ENCODE results near the gene ING1.
"Not testable (repeated sequence)": the region's sequence is repeated elsewhere in the genome, so short reads cannot be mapped to it uniquely, and the experiment has no call there.

Gene ING1

DNA sequence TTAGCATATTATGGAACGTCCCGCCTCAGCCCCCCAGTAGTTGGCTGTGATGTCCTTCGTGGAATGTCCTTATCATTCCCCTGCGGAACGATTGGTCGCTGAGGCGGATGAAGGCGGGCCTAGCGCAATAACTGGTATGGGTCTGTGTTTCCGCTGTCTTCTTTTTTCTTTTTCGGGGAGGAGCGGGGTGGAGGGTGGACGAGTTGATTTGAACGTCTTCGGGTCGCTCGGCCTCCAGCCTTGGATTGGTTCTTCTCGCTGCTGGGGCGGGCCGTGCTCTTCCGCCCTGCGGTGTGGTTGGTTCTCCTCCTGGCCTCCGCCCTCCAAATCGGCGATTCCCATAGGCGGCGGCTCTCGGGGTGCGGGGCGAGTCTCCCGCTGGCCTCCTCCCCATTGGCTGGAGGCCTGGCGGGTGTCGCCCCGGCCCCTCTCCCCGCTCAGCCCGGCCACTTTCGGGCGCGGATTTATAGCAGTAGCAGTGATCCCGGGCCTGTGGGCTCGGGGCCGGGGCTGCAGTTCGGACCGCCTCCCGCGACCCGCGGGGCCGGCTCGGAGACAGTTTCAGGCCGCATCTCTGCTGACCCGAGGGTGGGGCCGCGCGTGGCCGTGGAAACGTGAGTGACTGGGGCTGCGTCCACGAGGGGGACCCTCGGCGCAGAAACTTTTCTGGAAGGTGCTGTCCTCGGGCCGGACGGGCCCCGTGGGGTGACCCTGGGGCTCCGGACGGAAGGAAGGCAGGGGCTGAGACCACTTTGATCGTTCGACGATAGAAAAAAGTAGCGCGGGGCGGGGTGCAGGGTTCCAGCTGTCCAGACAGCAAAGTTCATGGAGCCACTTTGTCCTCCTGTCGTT is 2.1 kb downstream of the ING1 start:
- peak; percentile 100 for DNase-seq (ENCODE audit: low read depth)

DNA sequence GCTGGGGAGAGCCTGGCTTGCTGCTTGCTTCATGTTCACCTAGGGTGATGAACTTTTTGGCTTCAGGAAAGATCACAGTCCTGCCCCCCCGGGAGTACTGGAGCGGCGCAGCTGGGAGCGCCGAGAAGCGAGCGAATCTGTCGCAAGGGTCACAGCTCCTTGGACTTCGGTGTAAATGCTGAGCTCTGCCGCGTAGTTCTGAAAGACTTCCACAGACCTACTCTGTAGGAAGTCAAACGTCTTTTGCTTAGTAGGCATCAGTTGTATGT is 2.7 kb downstream of the ING1 start:
- peak; percentile 31 for DNase-seq (ENCODE audit: low read depth)

DNA sequence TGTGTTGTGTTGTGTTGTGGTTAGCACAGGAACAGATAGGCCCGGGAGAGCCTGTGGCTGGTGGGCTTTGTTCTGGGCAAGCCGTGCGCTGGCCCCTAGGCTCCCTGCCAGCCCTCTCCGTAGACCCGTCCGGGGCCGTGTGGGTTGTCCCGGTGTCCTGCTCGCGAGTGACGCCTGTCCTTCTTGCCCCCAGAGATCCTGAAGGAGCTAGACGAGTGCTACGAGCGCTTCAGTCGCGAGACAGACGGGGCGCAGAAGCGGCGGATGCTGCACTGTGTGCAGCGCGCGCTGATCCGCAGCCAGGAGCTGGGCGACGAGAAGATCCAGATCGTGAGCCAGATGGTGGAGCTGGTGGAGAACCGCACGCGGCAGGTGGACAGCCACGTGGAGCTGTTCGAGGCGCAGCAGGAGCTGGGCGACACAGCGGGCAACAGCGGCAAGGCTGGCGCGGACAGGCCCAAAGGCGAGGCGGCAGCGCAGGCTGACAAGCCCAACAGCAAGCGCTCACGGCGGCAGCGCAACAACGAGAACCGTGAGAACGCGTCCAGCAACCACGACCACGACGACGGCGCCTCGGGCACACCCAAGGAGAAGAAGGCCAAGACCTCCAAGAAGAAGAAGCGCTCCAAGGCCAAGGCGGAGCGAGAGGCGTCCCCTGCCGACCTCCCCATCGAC is 5.7 kb downstream of the ING1 start:
- no peak for DNase-seq (ENCODE audit: low read depth)

DNA sequence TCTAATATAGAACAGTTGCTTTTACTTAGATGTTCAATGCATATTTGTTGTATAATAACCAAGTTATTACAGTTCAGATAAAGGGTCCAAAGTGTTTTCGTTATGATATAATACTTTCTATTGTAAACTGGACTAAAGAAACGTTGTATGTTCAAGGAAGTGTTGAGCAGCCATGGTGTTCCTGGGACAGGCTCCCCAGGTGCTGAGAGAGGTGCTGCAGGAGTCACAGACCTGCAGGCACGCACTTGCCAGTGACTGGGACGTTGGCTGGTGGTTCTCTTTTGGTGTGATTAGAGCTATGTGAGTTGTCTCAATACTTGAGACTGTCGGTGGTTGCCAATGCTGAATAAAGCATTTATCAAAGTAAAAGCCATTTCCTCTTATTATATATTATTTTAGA is 9.5 kb downstream of the ING1 start:
- DNase-seq (ENCODE audit: low read depth): no peak

DNA sequence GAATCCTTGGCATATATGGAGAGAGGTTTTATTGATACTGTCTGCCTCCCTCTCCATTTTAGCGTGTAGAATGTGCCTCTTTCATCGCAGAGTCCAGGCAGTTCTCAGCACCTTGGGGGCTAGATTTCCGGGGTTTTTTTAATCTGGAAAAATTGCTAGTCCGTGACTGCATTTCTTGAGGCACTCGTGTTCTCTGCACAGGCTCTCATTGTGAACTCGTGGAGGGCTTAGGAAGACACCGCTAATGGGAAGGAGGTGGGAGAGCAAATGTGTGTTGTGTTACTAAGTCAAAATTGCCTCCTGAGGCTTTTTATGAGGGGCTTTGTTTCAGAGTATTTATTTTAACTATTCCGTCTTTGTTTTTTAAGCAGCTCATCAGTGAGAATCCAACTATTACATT is 10.1 kb downstream of the ING1 start:
- DNase-seq (ENCODE audit: low read depth): no peak

DNA sequence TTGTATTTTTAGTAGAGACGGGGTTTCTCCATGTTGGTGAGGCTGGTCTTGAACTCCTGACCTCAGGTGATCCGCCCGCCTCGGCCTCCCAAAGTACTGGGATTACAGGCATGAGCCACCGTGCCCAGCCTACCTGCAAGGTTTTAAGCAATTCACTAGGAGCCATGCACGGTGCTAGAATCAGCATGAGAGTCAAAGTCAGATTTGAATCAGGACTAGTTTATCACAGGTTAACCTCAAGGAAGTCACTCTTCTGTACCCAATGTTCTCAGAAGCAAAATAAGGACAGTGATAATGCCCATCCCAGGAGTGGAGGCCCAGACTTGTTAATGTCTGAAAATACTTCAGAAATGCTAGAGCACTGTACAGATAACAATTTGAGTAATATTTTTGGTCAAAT is 12.7 kb downstream of the ING1 start:
- not testable (repeated sequence) for DNase-seq (ENCODE audit: low read depth)

DNA sequence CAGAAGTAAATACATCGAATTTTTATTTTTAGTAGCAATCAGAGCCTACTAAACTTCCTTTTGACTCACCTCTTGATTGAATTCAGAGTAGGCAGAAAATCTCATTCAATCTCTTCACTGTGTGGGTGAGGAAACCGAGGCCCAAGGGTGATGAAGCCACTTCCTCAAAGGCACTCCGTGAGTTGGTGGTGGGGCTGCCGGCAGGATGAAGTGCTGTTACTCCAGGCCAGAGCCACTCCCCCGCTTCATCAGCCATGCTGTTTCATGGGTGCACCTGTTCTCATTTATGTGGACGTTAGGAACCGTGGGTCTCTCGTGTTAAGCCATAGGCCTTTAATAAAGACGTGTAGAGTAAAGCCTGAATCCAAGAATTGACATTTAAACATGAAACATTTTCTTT is 13.2 kb downstream of the ING1 start:
- no peak for DNase-seq (ENCODE audit: low read depth)

DNA sequence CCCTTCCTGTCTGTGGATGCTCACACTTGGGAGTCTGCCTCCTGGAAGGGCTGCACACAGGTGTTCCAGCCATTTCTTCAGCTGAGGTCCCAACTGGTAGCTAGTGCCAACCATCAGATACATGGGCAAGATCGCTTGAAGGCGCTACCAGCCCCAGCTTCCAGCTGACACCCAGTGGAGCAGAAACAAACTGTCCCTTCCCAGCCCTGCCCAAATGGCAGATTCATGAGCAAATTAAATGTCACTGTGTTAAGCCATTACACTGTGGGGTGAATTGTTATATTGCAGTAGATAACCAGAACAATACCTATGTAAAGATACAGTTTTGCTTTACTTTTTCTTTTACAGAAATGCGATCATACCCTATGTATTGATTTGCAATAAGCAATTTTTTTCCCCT is 17.6 kb downstream of the ING1 start:
- no peak for DNase-seq (ENCODE audit: low read depth)

DNA sequence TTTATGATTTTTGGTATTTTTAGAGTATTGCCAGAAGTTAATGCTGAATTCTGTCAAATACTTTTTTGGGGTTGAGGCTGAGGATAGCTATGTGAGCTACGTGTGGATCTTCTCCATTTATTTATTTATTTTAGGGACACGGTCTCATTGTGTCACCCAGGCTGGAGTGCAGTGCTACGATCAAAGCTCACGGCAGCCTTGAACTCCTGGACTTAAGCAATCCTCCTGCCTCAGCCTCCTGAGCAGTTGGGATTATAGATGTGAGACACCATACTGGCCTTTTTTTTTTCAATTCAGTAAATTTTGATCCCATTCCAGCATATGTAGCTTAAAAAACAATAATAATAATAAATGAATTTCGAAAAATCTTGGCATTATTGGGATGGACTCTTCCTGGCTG is 21.1 kb downstream of the ING1 start:
- DNase-seq (ENCODE audit: low read depth): no peak

DNA sequence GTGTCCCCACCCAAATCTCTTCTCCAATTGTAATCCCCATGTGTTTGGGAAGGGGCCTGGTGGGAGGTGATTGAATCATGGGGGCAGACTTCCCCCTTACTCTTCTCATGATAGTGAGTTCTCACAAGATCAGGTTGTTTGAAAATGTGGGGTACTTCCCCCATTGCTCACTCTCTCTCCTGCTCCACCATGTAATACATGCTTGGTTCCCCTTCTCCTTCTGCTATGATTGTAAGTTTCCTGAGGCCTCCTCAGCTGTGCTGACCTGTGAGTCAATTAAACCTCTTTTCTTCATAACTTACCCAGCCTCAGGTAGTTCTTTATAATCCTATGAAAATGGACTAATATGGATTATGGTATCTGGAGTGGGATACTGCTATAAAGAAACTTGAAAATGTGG is 24.1 kb downstream of the ING1 start:
- no peak for DNase-seq (ENCODE audit: low read depth)

DNA sequence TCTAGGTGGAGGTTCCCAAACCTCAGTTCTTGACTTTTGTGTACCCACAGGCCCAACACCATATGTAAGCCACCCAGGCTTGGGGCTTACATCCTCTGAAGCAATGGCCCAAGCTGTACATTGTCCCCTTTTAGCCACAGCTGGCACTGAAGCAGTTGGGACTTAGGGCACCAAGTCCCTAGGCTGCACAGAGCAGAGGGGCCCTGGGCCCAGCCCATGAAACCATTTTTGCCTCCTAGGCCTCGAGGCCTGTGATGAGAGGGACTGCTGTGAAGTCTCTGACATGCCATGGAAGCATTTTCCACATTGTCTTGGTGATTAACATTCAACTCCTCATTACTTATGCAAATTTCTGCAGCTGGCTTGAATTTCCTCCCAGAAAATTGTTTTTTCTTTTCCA is 30.2 kb downstream of the ING1 start:
- no peak for DNase-seq (ENCODE audit: low read depth)

DNA sequence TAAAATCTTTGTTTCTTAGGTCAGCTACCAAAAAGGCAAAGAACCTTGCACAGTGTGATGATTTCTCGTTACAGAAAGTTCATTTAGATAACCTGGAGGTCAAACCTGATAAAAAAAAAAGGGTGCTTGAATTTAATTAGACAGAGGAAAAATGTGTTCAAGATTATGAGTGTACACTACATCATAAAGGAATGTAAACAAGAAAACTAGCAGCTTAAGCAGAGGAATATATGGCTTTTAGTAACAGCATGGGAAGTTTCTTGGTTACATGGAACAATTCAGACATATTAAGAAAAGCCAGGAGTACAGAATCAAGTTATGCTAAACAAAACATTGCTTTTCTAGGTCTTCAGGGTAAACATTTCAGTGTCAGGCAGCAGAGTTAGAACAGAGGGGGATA is 32.9 kb downstream of the ING1 start:
- DNase-seq (ENCODE audit: low read depth): peak; percentile 31

DNA sequence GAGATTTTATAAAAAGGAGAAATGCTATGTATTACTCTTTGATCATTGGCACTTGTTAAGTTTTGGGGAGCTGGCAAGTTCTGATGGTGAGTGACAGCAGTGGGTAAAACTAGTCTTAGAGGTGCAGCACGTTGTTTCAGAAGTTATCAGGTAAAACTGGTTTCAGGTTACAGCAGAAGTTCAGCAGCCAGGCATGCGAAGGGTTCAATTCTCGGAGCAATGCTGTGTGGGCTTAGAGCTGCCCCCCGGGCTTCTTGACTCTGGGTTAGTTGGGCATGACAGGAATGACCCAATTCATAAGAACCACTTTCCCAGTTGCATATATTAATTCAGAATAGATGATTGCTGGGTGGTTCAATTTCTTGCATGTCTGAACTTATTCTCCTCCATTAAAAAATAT is 34.8 kb downstream of the ING1 start:
- DNase-seq (ENCODE audit: low read depth): no peak

DNA sequence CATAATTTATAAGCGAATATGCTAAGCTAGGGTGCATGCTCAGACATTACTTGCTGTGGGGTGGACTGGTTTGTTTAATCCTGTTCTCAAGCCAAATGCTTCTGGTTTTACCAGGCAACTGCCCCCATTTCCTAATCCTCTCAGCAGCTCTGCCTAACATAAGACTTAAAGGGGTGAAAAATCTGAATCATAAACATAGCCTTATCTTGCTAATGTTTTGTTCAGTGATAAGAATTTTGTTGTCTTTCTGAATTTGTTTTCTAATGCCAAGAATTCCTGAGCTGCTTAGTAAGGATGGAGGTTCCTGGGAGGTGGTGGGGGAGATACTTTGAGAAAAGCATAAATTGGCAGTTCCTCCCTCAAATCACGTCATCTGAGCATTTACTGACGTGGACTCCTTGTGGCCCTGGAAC is 42.7 kb downstream of the ING1 start:
- peak; percentile 91 for DNase-seq (ENCODE audit: low read depth)

DNA sequence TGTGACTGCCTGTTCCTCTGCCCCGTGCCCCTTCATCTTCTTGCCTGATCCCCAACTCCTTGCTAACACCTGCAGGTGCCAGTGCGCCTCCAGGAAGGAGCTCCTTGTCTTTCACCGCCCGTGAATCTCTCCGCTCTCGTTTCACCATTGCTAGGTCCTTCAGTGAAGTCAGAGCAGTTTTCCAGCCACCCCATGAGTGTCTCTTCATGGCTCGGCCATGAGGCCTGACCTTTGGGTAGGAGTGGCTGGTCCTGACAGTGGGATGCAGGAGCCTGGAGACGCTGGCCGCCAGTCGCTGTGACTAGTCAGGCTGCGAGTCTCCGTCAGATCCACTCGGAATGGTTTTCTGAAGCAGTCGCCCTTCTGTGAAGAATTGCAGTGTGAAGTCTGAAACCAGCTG is 43.8 kb downstream of the ING1 start:
- DNase-seq (ENCODE audit: low read depth): no peak

DNA sequence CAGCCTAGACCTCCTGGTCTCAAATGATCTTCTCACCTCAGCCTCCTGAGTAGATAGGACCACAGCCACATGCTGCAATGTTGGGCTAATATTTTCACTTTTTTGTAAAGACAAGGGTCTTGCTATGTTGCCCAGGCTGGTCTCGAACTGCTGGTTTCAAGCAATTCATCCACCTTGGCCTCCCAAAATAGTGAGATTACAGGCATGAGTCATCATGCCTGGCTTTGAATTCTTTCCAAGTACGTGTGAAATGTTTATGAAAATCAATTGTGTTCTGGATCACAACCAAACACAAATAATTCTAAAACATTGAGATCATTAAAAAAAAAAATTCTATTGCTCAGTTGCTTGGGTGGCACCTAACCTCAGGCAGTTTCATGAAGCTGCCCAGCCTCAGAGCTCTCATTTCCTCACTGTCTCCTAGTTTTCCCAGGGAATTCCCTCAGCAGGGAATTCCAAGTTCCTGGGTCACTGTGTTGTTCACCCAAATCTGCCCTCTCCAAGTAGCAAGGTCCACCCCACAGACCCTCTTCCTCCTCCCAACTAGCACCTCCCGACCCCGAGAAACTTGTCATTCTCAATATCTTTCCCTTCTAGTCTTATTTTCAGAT is 44.8 kb downstream of the ING1 start:
- DNase-seq (ENCODE audit: low read depth): peak; percentile 54

DNA sequence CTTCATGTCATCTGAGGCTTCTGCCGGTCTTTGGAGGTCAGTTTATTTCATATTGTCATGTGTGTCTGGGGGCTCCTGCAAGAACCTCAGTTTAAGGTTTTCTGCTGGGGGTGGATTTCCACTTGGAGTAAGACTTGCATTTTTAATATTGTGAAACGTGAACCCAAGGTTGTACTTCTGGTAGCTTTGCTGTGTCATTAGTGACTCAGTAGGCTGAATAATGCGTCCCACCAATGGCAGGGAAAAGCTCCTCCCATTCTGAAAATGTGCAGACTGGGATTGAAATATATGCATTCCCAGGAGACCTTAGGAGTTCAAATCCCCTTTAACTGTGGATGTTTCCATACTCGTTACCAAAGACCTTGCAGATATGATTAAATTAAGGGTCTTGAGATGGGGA is 46.2 kb downstream of the ING1 start:
- peak; percentile 84 for DNase-seq (ENCODE audit: low read depth)

DNA sequence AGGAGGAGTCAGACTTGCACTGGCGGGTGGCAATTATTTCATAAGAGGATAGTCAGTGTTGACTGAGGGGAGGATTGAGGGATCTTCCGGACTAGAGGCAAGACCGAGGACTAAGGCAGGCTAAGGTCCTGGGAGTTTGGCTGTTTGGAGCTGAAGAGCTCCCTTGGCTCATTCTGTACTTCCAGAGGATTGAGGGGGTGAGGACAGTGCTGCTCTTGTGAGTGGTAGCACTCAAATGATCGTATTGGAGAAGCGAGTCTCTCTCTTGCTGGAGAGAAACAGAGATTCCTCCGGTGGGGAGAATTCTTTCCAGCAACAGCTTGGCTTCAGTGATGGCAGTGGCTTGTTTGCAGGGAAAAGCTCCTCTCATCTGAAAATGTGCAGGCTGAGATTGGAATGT is 47.1 kb downstream of the ING1 start:
- DNase-seq (ENCODE audit: low read depth): no peak

DNA sequence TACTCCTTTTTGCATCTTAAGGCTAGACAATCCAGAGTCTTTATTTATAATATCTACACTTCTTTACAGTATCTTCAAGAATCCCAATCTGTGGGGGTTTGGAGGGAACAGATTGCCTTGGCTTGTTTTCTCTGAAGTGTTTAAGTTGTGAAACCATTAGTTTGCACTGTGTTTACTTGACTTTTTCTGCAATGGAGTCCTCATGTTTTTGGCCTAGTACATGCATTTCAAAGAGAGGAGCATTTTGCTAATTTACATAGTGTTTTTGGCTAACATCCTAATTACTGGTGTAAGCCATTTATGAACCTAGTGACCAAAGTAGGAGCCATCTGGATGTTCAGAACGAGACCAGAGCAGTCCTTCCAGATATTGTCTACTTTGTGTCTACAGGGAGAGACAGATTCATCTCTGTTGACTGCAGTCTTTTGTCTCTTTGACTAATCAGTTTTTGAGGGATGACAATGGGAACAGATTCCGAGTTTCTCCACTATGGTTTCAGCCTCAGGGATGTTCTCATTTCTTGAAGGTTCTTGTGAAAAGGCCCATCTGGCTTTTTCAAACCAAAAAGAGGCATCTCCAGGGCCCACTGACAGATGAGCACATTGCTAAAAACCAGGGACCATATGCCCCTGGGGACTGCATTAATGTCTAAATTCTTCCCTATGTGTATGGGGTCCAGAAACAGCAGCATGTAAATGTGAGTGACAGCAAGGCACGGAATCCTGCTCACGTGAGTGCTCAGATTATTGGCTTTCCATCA is 53.4 kb downstream of the ING1 start:
- no peak for DNase-seq (ENCODE audit: low read depth)

DNA sequence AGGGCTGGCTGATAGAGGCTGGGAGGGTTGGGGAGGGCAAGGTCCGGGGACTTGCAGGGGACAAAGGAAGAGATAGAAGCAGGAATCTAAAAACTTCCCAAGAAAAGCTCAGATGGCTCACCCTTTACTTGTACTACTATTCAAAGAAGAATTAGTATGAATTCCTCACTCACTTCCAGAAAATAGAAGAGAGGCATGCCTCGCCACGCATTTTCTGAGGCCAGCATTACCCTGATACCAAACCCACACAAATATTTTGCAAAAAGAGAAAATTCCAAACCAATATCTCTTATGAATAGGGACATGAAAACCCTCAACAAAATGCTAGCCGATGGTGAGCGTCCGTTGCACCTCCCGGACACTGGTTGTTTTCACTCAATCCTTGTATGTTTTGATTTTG is 54.0 kb downstream of the ING1 start:
- DNase-seq (ENCODE audit: low read depth): no peak

DNA sequence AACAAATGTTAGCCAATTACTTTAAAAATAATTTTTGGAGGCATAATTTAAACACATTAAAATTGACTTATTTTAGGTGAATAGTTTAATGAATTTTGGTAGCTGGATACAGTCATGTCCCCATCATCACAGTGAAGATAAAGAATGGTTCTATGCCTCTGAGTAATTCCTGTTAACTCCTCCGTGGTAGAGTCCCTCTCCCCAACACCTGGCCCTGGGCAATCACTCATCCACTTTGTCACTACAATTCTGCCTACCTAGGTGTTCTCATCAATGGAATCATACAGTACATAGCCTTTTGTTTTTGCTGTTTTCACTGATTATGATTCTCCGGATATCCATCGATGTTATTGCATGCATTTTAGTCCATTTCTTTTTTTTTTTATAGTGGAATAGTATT is 55.6 kb downstream of the ING1 start:
- DNase-seq (ENCODE audit: low read depth): no peak

DNA sequence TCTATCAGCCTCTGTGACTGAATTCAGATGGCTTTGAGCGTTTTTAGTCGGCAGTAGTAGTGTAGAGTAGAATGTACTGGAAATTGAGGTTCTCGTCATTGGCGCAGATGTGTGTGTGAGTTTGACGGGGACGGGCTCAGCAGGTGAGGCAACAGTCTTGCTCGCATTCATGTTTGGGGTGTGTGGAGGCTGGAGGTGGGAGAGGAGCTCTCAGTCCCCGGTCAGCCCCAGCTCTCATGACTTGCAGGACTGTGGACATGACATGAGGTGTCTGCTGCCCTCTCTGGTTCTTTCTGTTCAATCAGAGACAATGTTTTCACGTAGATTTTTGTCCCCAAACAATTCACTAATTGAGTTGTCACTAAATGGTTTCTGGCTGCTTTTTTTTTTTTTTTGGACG is 57.2 kb downstream of the ING1 start:
- DNase-seq (ENCODE audit: low read depth): no peak

DNA sequence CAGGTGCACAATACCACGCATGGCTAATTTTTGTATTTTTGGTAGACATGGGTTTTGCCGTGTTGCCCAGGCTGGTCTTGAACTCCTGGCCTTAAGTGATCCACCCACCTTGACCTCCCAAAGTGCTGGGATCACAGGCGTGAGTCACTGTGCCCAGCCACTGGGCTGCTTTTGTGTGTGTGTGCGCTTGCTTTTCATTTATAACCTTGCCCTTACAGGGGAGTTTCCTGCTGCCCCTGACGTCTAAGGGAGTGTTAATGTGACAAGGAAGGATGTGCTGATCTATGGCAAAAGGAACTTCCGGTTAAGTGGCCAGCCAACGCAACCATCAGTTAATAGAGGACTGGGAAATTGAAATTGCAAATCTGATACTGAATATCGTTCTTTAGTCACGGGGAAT is 57.7 kb downstream of the ING1 start:
- peak; percentile 18 for DNase-seq (ENCODE audit: low read depth)

Data from iris pigment epithelial cell (primary cell).